ENCODE results near the gene PALLD. TPM values are rescaled to one million over a fixed set of nuclear protein-coding genes. Genes with fewer than 3 reads are reported as not detected.

The PALLD gene
- total RNA-seq, 4 donors from 2014 or later: 93.3 to 214 (median 174) TPM

DNA sequence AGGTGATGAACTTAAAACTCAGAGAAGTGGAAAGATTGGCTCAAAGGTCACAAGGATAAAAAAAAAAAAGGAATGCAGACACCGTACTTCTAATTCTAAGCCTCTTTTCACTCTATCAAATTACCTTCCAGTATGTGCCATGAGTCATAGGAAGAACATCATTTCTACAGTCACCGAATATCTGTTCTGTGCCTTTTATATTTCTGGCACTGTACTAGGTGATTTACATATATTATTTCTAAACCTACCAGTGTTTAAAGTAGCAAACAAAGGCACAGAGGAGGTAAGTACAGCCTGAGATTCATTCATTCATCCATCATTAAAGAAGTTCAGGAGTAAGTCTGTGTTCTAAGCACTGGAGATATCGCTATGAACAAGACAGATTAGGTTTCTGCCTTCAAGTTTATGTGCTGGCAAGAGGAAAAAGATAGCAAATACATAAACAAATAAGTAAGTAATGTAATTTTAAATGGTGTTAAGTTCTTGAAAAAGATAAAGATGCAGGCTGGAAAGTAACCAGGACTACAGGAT lies 65.3 kb downstream of the PALLD start:
- no peaks in the 10 kb centered on the region for H3K9me3 ChIP-seq
- DNase-seq (ENCODE audit: low spot score in 2 of 2): no peak
- no peaks in the 10 kb centered on the region for H3K36me3 ChIP-seq
- TF ChIP-seq POLR2A (IDR thresholded peaks at IDR 0.05) (no peak), CTCF (IDR thresholded peaks at IDR 0.05) (no peak), EP300 (IDR thresholded peaks at IDR 0.05) (no peak)
- no peak overlapping the region for H3K4me3 ChIP-seq
- no peaks in the 10 kb centered on the region for H3K27me3 ChIP-seq
- 62 to 72% methylated on average over 3 of the region's 3 CpGs for WGBS, 2 donors
- peaks cover 0 to 8% (median 0%) of the 10 kb centered on the region in 4 donors for H3K4me1 ChIP-seq
- no peak overlapping the region for H3K27ac ChIP-seq

DNA sequence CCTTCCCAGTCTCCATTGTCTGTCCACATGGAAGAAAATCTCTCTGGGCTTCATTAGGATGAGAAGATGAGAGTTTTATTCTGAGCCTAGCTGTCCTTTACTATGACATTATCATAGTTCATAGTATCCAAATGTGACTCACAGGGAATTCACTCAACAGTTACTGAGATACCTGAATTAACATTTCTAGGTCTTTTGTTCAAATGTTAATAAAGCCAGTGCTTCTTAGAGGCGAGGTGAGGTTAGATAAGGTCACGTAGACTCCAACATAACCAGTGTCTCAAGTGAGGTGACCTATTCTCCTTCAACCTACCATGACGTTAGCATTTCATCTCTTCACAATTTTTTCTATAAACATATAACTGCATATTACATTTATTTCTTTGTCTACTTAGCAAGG lies 67.2 kb downstream of the PALLD start:
- TF ChIP-seq EP300 (IDR thresholded peaks at IDR 0.05) (no peak), POLR2A (IDR thresholded peaks at IDR 0.05) (no peak), CTCF (IDR thresholded peaks at IDR 0.05) (no peak)
- Histone ChIP-seq H3K4me1 (peaks cover 0 to 11% (median 0%) of the 10 kb centered on the region in 4 donors), H3K4me3 (no peak overlapping the region), H3K27me3 (no peaks in the 10 kb centered on the region), H3K9me3 (no peaks in the 10 kb centered on the region), H3K36me3 (no peaks in the 10 kb centered on the region), H3K27ac (no peak overlapping the region)
- WGBS, 2 donors: 84 to 88% methylated on average over 3 of the region's 3 CpGs
- no peak for DNase-seq (ENCODE audit: low spot score in 2 of 2)

- H3K36me3 ChIP-seq: no peaks in the 10 kb centered on the region
- H3K4me1 ChIP-seq: peaks cover 0 to 20% (median 3%) of the 10 kb centered on the region in 4 donors
- H3K9me3 ChIP-seq: no peaks in the 10 kb centered on the region
- no peak for DNase-seq (ENCODE audit: low spot score in 2 of 2)
- WGBS, 2 donors: 57 to 75% methylated on average over 2 of the region's 2 CpGs
- H3K27ac ChIP-seq: no peak overlapping the region
- no peaks in the 10 kb centered on the region for H3K27me3 ChIP-seq
- TF ChIP-seq POLR2A (IDR thresholded peaks at IDR 0.05): no peak
- no peak overlapping the region for H3K4me3 ChIP-seq
Measured at GRCh38 chr4:168565130-168565529, 68.3 kb downstream of the PALLD start.

DNA sequence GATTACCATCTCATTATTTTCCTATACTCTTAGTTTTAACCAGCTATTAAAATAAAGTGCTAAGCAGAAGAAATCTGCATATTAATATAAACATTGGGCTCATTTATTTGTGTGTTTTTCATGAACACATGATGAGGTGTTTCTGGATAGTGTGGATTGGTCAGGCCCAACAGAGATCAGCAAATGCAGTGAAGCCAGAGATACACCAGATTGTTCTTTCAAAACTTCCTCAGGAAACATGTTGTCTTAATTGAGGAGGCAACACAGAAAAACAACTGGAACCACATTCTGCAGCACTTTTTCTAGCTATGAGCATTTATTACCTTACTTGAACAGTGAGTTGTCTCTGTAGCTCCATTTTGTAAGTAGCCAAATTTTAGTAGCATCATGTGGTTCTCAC lies 69.9 kb downstream of the PALLD start:
- no peak for DNase-seq (ENCODE audit: low spot score in 2 of 2)
- TF ChIP-seq CTCF (IDR thresholded peaks at IDR 0.05) (no peak), EP300 (IDR thresholded peaks at IDR 0.05) (no peak), POLR2A (IDR thresholded peaks at IDR 0.05) (no peak)

DNA sequence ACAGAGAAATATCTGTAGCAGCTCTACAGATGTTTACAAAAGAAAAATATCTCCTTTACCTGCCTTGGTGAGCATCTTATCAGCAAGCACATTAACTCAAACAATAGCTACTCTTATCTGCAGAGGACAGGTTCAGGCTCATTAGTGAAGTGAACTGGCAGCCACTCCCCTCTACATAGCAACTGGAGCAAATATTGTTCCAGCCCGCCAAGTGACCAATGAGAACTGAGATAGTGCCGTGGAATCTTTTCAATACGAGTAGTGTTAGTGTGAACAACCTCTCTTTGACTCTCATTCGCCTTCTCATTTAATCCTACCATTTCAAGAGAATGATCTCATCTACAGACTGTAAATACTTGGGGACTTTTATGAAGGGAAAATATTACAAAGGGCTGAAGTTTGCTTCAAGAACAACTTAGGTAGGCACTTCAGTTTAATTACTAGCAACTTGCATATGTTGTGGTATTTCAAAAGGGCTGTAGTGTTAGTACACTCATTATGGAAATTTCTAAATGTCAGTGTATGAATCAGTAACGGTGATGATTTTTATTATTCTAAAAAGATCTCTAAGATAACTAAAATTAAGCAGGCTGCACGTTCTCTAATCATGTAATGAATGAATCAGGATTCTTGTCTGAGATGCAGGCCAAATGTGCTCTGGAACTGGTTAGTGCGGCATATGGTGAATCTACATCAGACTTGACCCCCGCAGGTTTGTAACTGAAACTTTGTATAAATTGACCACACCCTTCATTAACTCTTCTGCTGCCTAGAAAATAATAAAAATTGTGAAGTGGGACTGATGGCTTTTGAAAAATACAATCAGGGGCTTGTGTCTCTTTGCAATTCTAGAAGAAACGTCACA lies 72.4 kb downstream of the PALLD start:
- Histone ChIP-seq H3K4me1 (peaks cover 0 to 25% (median 7%) of the 10 kb centered on the region in 4 donors), H3K9me3 (no peaks in the 10 kb centered on the region), H3K4me3 (peak overlapping the region in 2 of 4 donors; percentile 5 to 7), H3K27ac (peak overlapping the region in 2 of 4 donors; percentile 18 to 28), H3K36me3 (no peaks in the 10 kb centered on the region), H3K27me3 (no peaks in the 10 kb centered on the region)
- 21% methylated on average over 9 of the region's 9 CpGs for WGBS, 2 donors
- DNase-seq (ENCODE audit: low spot score in 2 of 2): no peak
- TF ChIP-seq EP300 (IDR thresholded peaks at IDR 0.05) (peak in 1 of 2 donors; percentile 15), POLR2A (IDR thresholded peaks at IDR 0.05) (no peak), CTCF (IDR thresholded peaks at IDR 0.05) (no peak)

More for the DNA sequence above, 69.9 kb downstream of the PALLD start:
- no peak overlapping the region for H3K4me3 ChIP-seq
- no peaks in the 10 kb centered on the region for H3K36me3 ChIP-seq
- H3K9me3 ChIP-seq: no peaks in the 10 kb centered on the region
- H3K4me1 ChIP-seq: peaks cover 0 to 25% (median 7%) of the 10 kb centered on the region in 4 donors
- no peak overlapping the region for H3K27ac ChIP-seq
- H3K27me3 ChIP-seq: no peaks in the 10 kb centered on the region
